GM21825 (cell line): ENCODE results near the gene NPB.

Experiments
- ATAC-seq: cut with Tn5 transposase; IDR thresholded peaks from one replicate; pipeline ENCODE4 v1.9.1; 2021; ENCODE audit warnings: mild to moderate bottlenecking, moderate library complexity; ENCODE audit not compliant: unreplicated experiment

NPB gene

DNA sequence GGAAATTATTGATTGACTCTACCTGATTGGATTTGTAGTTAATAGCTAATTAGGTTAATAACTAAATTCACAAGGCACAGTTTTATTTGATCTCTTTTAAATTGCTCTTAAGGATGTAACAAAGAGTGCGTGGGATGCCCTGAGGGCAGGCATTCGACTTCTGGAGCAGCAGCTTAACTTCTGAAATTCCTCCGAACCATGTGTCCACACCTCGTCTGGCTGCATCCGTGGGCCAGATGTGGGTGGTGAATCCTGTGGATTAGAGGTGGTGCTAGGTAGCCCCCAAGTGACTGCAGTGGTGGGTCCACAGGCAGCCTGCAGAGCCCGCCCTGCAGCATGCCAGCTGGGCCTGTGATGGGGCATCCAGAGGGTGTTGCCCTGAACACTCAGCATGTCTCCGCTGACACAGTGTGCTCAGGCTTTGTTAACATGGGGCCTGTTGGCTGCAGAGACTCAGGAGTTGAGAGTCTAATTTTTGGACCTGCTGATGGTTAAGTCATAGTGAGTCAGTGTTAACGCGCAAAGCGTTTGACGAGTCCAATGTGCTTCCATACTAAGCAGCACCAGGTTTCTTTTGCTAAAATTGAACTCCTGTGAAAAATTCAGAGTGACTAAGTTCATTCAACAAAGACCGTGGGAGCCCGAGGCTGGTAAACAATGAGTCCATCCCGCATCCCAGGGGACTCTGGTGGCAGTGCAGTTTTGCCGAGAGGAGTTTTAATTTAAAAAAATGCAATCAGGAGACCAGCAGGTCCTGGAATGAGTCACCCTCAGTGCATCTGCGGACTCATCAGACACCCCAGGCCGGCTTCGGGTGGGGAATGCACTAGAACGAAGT lies 3.8 kb upstream of the NPB start:
- no peak for ATAC-seq

DNA sequence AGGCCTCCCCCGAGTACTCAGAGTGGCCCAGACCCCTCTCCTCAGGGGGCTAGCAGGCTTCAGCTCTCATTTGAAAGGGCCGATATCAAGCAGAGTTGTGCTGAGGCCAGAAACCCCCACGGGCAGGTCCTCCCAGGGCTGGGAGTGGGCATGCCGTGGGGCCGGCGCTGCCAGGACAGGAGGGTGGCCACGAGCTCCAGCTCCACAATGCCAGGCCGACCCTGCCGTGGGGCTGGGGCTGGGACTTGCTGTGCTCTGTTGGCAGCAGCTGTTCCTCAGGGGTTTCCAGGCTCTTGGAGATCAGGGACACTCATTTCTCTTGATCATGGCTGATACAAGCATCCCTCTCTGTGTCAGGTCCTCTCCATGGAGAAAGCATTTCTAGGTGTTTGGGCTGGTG lies 3.2 kb upstream of the NPB start:
- no peak for ATAC-seq

- no peak for ATAC-seq
Measured at GRCh38 chr17:81899514-81900166, 2.4 kb upstream of the NPB start.

- ATAC-seq = no peak
Measured at GRCh38 chr17:81900181-81900820, 1.7 kb upstream of the NPB start.

- ATAC-seq = no peak
Measured at GRCh38 chr17:81901167-81902022, 643 bp upstream of the NPB start.

DNA sequence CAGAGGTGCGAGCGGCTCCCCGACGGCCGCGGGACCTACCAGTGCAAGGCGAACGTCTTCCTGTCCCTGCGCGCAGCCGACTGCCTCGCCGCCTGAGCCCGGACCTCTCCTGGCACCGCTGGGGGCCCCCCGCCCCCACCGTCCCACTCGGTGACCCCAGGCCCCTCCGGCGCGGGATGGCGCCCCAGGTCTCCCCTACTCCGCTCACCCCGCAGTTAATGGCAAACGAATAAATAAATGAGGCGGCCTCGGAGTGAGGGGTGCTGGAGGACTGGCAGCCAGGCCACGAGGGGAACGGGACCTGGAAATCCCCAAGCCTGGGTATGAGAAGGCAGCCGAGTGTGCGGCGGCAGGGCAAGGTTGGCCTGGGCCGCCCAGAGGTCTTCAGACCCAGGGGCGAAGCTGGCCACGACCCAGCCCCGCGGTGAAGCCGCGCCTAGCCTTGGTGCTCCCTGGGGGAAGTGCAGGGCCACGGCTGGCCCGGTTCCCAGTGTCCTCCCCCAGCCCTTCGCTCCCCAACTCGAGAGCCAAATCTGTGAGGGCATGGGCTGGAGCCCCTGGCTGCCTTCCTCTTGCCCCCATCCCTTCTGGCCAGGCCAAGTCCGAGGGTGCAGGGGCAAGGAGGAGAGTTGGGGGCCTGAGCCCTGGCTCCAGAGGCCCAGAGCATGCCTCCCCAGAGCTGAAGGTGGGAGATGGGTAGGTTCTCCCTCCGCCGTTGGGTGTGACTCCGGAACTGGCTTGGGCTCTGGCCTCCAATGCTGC lies 796 bp downstream of the NPB start:
- ATAC-seq = no peak

- ATAC-seq = no peak
Measured at GRCh38 chr17:81903415-81903831, 1.4 kb downstream of the NPB start.

DNA sequence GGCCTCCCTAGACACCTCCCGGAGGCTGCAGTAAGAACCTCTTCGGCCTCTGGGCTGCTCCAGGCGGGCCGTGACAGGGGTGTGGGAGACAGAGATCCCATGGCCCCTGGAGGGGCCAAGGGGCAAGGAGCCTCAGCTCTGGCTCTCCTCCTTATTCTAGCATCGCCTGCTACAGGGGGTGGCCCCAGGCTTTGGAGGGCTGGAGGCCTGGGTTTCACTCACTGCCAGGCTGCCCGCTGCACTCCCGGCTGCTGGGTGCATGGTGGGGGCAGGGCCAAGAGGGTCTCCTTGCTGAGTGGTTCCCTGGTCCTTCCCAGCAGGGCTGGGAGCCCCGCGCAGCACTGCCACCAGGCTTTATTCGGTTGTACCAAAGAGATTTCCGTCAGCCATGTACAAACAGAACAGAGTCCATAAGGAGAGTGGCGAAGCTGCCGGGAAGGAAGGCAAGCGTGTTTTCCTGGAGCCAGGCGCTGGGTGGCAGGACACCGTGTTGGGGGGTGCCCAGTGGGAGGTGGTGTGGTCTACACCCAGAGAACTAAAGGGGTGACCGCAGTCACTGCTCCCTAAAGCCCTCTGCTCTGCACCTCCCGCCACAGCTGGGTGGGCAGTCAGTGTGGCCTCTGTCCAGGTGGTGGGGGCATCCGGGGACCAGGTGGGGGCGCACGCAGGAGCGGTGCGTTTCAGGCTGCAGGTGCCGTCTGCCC lies 2.0 kb downstream of the NPB start:
- no peak for ATAC-seq

DNA sequence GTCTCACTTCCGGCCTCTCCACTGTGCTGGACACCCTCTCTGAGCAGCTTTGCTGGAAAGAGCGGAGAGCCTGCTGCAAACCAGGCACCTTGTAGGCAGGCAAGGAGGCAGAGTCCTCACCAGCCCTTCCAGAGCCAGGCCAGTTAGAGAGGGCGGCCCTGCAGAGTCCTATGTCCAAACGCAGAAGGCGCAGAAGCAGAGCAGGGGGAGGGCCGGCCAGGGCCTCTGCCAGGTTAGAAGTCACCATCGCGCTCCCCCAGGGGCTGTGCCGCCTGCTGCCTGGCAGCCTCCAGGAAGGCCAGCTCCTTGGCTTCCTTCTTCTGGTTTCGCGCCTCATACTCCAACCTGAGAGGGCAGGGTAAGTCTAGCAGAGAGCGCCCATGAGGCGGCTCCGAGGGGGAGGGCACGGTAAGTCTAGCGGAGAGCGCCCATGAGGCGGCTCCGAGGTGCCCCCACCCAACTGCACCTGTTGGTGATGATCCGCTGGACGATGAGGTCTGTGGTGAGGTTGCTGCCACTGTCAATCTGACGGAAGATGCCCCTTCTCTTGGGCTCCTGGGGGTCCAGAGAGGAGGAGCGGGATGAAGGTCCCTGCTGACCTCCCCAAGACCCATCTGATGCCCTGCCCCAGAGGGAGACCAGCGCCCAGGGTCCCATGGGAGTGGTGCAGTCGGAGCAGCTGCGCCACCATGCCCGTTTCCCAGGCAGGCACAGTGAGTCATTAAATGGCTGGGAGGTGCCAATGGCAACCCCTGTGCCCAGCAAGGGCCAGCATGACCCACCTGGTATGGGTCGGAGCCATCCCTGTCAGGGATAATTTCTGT lies 2.8 kb downstream of the NPB start:
- no peak for ATAC-seq

DNA sequence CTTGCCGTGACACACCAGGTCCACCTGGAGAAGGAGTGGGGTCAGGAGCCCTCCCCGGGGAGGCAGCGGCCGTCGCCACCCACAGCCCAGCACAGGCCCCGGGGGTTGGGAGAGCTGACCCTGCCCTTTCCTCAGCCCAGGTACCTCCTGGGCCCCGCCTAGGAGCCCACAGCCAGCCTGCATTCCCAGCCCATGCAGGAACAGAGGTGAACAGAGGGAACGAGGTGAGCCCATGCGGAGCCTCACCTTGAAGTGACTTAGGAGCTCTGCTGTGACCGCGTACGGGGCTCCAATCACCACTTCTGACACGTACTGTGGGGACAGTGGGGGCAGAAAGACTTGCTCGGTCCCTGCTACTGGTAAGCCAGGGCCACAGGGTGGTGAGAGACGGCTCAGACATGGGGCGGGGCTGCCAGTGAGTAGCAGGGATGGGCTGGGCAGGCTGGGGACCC lies 3.4 kb downstream of the NPB start:
- no peak for ATAC-seq

GRCh38 chr17:81905993-81906392 lies 4.0 kb downstream of the NPB start:
- no peak for ATAC-seq

GRCh38 chr17:81906476-81907218 lies 4.6 kb downstream of the NPB start:
- ATAC-seq = no peak

DNA sequence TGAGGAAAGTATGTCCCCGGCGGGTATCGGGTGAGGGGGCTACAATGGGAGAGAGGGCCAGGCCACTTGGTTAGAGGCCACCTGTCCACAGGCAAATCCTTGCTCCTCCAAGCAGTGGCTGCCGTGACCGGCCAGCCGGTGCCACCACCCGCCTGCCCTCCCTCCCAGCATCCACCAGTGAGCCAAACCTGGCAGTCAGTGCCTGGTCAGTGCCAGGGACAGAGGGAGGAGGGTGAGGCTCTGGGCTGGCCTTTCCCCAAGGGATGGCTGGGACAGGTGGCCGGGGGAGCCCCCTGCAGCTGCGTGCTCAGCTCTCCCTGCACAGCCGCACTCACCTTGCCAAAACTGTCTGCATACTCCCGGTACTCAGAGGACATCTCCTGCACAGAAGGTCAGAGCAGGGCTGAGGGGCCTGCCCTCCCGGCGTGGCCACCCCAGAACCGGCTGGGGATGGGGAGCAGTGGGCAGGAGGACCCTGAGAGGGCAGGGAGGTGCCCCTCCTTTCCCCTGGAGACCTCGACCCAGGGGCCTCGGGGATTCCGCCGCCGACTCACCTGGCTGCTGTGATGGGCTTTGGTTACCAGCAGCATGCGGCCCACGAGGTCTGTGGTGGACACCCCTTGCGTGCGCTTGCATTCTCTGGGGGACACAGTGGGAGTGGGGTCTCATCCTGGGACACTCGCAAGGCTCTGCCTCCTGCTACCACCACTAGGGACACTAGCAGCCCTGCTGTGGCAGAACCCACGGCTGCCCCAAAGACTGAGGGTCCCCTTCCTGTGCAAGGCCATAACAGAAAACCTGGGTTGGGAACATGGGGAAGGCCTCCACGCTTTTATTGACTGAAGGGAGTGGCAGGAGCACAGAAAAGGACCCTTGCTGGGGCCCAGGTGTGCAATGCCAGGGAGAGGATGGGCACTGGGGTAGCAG lies 5.4 kb downstream of the NPB start:
- no peak for ATAC-seq

- ATAC-seq = no peak
Measured at GRCh38 chr17:81908793-81909192, 6.8 kb downstream of the NPB start.

DNA sequence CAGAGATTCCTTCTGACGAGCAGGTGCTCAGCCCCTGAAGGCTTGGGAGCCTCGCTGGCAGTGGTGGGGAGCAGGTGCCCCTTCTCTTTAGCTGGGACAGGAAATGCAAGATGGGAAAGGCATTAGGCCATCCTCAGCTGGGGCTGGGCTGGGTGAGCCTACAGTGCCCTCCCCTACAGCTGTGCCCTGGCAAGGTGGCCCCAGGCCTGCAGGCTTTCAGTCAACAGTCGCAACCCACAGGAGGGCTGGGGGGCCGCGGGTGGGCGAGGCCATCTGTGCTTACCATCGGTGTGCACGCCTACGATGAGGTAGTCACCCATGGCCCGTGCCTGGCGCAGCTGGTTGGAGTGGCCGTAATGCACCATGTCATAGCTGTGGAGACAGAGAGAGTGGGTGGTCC lies 7.2 kb downstream of the NPB start:
- no peak for ATAC-seq

GRCh38 chr17:81909966-81910839 lies 8.2 kb downstream of the NPB start:
- ATAC-seq = no peak
